Ishikawa (cell line): Measurements from ENCODE around the gene ANXA2R.

Experiments used
- CEBPB ChIP-seq: IDR thresholded peaks from 2 replicates; pipeline ENCODE4 v1.6.1; 2012
- CREB1 ChIP-seq: IDR thresholded peaks from 2 replicates; pipeline ENCODE4 v1.6.1; 2012; ENCODE audit warnings: low read depth
- EGR1 ChIP-seq: IDR thresholded peaks from 2 replicates; pipeline ENCODE4 v1.6.1; 2012
- EP300 ChIP-seq: IDR thresholded peaks from 2 replicates; pipeline ENCODE4 v1.6.1; 2012; ENCODE audit warnings: borderline replicate concordance
- FOXM1 ChIP-seq: IDR thresholded peaks from 2 replicates; pipeline ENCODE4 v1.6.1; 2012; ENCODE audit warnings: low read depth, borderline replicate concordance
- NFIC ChIP-seq: IDR thresholded peaks from 2 replicates; pipeline ENCODE4 v1.6.1; 2012
- RAD21 ChIP-seq: IDR thresholded peaks from 2 replicates; pipeline ENCODE4 v1.6.1; 2012; ENCODE audit warnings: low read depth
- TAF1 ChIP-seq: IDR thresholded peaks from 2 replicates; pipeline ENCODE4 v1.6.1; 2012; ENCODE audit warnings: low read depth, mild to moderate bottlenecking
- TCF12 ChIP-seq: IDR thresholded peaks from 2 replicates; pipeline ENCODE4 v1.6.1; 2012; ENCODE audit warnings: low read depth
- TEAD4 ChIP-seq: IDR thresholded peaks from 2 replicates; pipeline ENCODE4 v1.6.1; 2012
- YY1 ChIP-seq: IDR thresholded peaks from 2 replicates; pipeline ENCODE4 v1.6.1; 2012; ENCODE audit warnings: low read depth
- ZBTB7A ChIP-seq: IDR thresholded peaks from 2 replicates; pipeline ENCODE4 v1.6.1; 2012; ENCODE audit warnings: low read depth
- TF ChIP-seq, protein P1 (sequence below): IDR thresholded peaks from 2 replicates; pipeline ENCODE4 v1.6.1; 2012
- TF ChIP-seq, protein P2 (sequence below): IDR thresholded peaks from 2 replicates; pipeline ENCODE4 v1.6.1; 2012; ENCODE audit warnings: low read depth, mild to moderate bottlenecking
- TF ChIP-seq, protein P3 (sequence below): IDR thresholded peaks from 2 replicates; pipeline ENCODE4 v1.6.1; 2012

Gene ANXA2R

DNA sequence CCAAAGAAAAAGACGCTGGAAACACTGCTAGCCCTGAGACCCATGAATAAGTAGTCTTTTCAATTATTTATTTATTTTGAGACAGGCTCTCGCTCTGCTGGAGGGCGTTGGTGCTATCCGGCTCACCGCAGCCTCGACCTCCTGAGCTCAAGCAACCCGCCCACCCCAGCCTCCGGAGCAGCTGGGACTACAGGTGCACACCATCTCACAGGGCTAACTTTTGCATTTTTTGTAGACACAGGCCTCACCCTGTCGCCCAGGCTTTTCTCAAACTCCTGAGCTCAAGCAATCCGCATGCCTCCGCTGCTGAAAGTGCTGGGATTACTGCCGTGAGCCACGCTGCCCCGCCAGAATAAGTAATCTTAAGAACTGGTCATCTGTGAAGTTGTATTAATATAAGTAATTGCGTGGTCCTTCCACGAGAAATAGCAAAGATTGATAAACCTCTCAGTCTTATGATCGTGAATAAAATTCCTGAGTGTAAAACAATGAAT is 1.6 kb downstream of the ANXA2R start:
- no peak for TF ChIP-seq TCF12
- TF ChIP-seq YY1: no peak
- TF ChIP-seq EGR1: no peak
- no peak for TF ChIP-seq TEAD4
- no peak for TF ChIP-seq CEBPB
- TF ChIP-seq TAF1: no peak
- TF ChIP-seq, protein P1, sequence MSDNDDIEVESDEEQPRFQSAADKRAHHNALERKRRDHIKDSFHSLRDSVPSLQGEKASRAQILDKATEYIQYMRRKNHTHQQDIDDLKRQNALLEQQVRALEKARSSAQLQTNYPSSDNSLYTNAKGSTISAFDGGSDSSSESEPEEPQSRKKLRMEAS: no peak
- TF ChIP-seq, protein P2, sequence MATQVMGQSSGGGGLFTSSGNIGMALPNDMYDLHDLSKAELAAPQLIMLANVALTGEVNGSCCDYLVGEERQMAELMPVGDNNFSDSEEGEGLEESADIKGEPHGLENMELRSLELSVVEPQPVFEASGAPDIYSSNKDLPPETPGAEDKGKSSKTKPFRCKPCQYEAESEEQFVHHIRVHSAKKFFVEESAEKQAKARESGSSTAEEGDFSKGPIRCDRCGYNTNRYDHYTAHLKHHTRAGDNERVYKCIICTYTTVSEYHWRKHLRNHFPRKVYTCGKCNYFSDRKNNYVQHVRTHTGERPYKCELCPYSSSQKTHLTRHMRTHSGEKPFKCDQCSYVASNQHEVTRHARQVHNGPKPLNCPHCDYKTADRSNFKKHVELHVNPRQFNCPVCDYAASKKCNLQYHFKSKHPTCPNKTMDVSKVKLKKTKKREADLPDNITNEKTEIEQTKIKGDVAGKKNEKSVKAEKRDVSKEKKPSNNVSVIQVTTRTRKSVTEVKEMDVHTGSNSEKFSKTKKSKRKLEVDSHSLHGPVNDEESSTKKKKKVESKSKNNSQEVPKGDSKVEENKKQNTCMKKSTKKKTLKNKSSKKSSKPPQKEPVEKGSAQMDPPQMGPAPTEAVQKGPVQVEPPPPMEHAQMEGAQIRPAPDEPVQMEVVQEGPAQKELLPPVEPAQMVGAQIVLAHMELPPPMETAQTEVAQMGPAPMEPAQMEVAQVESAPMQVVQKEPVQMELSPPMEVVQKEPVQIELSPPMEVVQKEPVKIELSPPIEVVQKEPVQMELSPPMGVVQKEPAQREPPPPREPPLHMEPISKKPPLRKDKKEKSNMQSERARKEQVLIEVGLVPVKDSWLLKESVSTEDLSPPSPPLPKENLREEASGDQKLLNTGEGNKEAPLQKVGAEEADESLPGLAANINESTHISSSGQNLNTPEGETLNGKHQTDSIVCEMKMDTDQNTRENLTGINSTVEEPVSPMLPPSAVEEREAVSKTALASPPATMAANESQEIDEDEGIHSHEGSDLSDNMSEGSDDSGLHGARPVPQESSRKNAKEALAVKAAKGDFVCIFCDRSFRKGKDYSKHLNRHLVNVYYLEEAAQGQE: no peak
- TF ChIP-seq ZBTB7A: no peak
- TF ChIP-seq, protein P3, sequence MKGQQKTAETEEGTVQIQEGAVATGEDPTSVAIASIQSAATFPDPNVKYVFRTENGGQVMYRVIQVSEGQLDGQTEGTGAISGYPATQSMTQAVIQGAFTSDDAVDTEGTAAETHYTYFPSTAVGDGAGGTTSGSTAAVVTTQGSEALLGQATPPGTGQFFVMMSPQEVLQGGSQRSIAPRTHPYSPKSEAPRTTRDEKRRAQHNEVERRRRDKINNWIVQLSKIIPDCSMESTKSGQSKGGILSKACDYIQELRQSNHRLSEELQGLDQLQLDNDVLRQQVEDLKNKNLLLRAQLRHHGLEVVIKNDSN: no peak
- TF ChIP-seq RAD21: no peak

DNA sequence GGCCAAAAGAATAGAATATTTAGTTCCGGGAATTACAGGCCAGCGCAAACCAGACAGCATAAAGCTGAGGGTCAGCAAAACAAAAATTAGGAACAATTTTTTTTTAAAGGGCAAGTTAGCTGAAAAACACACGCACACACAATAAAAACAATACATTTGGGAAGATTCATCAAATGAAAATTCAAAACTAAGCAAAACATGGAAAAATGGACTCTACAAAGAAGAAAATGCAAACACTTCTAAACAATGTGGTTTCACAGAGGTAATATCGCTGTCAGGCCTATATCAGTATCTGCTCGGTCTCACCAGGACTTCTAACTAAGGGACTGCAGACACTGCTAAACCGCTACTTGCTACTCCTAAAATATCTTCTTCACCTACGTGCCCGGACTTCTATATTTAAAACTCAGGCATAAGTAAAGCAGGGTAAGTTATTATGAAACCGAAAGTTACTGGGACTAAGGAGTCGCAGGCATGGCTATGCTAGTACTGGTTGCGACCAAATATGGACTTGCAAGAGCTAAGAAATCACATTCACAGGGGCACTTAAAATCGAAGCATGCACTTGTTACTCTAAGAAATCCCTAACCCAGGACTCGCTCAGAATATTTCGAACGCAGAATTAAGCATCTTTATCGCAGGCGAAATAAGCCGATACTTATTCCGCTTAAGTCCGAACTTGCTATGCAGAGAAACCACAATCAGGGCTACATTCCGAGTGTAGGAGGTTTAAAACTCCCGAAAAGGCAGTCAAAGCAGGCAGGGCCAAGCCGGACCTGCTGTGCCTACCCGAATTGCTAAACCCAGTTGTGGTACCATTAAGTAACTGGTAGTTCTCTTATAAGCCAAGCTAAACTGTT is 2.3 kb downstream of the ANXA2R start:
- TF ChIP-seq TCF12 (no peak), EGR1 (no peak), FOXM1 (no peak), TEAD4 (no peak), CREB1 (no peak), YY1 (no peak), TAF1 (no peak), EP300 (no peak), NFIC (no peak), RAD21 (no peak), ZBTB7A (no peak), CEBPB (no peak)
- TF ChIP-seq, protein P2: no peak
- TF ChIP-seq, protein P3: no peak
- TF ChIP-seq, protein P1: no peak

DNA sequence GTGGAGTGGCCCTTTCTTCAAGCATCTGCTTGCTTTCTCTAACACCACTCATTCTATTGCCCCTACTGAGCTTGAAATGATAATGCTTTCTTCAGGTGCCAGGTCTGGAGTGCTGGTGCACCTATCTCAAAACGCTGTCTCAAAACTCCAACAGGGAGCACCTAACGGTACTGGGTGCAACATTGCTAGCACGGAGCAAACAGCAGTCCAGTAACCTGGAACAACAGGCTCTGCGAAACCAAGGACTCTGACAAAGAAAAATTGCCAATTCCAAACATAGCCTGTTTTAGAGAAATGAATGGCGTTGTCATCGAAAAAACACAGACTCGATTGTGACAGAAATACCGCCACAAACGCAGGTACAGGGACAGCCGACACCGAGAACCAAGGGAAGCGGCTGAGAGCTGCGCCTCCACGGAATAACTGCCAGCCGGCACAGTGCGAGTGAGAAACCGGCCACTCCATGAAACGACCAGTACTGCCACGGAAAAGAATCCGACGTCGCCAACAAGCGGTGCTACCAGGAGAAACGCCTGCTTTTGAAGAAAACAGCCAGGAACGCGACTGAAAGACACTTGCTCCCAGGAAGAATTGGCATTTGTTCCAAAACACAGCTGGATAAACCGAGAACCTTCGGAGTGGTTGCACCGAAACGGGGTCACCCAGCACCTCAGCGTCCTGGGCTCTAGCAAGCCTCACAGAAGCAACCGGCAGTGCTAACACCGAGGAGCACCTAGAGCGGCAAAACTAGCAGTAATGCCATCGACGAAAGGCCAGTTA is 3.1 kb downstream of the ANXA2R start:
- TF ChIP-seq TEAD4: no peak

DNA sequence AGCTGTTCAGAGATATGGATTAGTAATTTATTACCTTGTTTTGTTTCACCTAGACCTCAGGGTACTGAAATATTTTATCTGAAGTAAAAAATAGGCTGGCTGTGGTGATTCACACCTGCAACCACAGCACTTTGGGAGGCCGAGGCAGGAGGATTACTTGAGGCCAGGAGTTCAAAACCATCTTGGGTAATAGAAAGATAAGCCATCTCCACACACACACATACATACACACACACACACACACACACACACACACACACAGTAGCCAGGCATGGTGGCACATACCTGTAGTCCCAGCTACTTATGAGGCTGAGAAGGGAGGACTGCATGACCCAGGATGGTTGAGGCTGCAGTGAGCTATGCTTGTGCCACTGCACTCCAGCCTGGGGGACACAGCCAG is 3.7 kb downstream of the ANXA2R start:
- TF ChIP-seq YY1 (no peak), TEAD4 (no peak), FOXM1 (no peak), TAF1 (no peak), CEBPB (no peak), EGR1 (no peak), ZBTB7A (no peak), RAD21 (no peak), TCF12 (no peak), EP300 (no peak), CREB1 (no peak), NFIC (no peak)
- TF ChIP-seq, protein P3: no peak
- TF ChIP-seq, protein P2: no peak
- TF ChIP-seq, protein P1: no peak
